ENCODE data around the gene SRP14.

Gene SRP14

GRCh38 chr15:40072216-40072990 is 33.4 kb upstream of the SRP14 start:
- H3K4me3 ChIP-seq (ENCODE audit: low read depth, low read length) = no peak overlapping the region
- no peak for TF ChIP-seq CTCF (IDR thresholded peaks at IDR 0.05; ENCODE audit: low read depth, low read length)
- no peak for TF ChIP-seq MAX (IDR thresholded peaks at IDR 0.05; ENCODE audit: low read depth, low read length)
- no peak for TF ChIP-seq POLR2A (IDR thresholded peaks at IDR 0.05; ENCODE audit: extremely low read depth, insufficient read length)
- no peak for TF ChIP-seq MYC (IDR thresholded peaks at IDR 0.05; ENCODE audit: low read depth, low read length)
- DNase-seq (ENCODE audit: low read depth) = no peak

GRCh38 chr15:40070608-40071218 is 31.7 kb upstream of the SRP14 start:
- no peak for DNase-seq (ENCODE audit: low read depth)
- TF ChIP-seq MYC (IDR thresholded peaks at IDR 0.05; ENCODE audit: low read depth, low read length) = no peak
- no peak for TF ChIP-seq MAX (IDR thresholded peaks at IDR 0.05; ENCODE audit: low read depth, low read length)
- no peak for TF ChIP-seq POLR2A (IDR thresholded peaks at IDR 0.05; ENCODE audit: extremely low read depth, insufficient read length)
- TF ChIP-seq CTCF (IDR thresholded peaks at IDR 0.05; ENCODE audit: low read depth, low read length) = no peak

GRCh38 chr15:40070166-40070557 is 31.2 kb upstream of the SRP14 start:
- no peak for DNase-seq (ENCODE audit: low read depth)
- H3K4me3 ChIP-seq (ENCODE audit: low read depth, low read length) = no peak overlapping the region
- TF ChIP-seq POLR2A (IDR thresholded peaks at IDR 0.05; ENCODE audit: extremely low read depth, insufficient read length) = no peak
- TF ChIP-seq CTCF (IDR thresholded peaks at IDR 0.05; ENCODE audit: low read depth, low read length) = no peak
- no peak for TF ChIP-seq MYC (IDR thresholded peaks at IDR 0.05; ENCODE audit: low read depth, low read length)
- no peak for TF ChIP-seq MAX (IDR thresholded peaks at IDR 0.05; ENCODE audit: low read depth, low read length)

More at GRCh38 chr15:40070608-40071218, 31.7 kb upstream of the SRP14 start:
- H3K4me3 ChIP-seq (ENCODE audit: low read depth, low read length) = no peak overlapping the region

- TF ChIP-seq MAX (IDR thresholded peaks at IDR 0.05; ENCODE audit: low read depth, low read length) = peak; percentile 49
- TF ChIP-seq CTCF (IDR thresholded peaks at IDR 0.05; ENCODE audit: low read depth, low read length) = no peak
- TF ChIP-seq POLR2A (IDR thresholded peaks at IDR 0.05; ENCODE audit: extremely low read depth, insufficient read length) = peak; percentile 67
- peak; percentile 39; the same call in 1 of the 2 replicates for TF ChIP-seq MYC (IDR thresholded peaks at IDR 0.05; ENCODE audit: low read depth, low read length)
- peak overlapping the region; percentile 32 for H3K4me3 ChIP-seq (ENCODE audit: low read depth, low read length)
- DNase-seq (ENCODE audit: low read depth) = peak; percentile 93
These were observed 30.5 kb upstream of the SRP14 start for GRCh38 chr15:40069178-40070165.

GRCh38 chr15:40067921-40068624 is 29.1 kb upstream of the SRP14 start:
- no peak overlapping the region for H3K4me3 ChIP-seq (ENCODE audit: low read depth, low read length)
- DNase-seq (ENCODE audit: low read depth) = no peak
- TF ChIP-seq POLR2A (IDR thresholded peaks at IDR 0.05; ENCODE audit: extremely low read depth, insufficient read length) (no peak), MAX (IDR thresholded peaks at IDR 0.05; ENCODE audit: low read depth, low read length) (no peak), CTCF (IDR thresholded peaks at IDR 0.05; ENCODE audit: low read depth, low read length) (no peak), MYC (IDR thresholded peaks at IDR 0.05; ENCODE audit: low read depth, low read length) (no peak)

Data from NB4 (cell line).